ENCODE measurements around the gene NLRC3. TPM values are rescaled to one million over a fixed set of nuclear protein-coding genes. Genes with fewer than 3 reads are reported as not detected.
A peak's percentile ranks its signal among the peaks of the same experiment; 100 is the strongest.
"Not testable (repeated sequence)": the region's sequence is repeated elsewhere in the genome, so short reads cannot be mapped to it uniquely, and the experiment has no call there.

NLRC3 gene
- total and polyA plus RNA-seq, 3 experiments from 2014 or later, result 20.5 to 49.8 (median 21.3) TPM

DNA sequence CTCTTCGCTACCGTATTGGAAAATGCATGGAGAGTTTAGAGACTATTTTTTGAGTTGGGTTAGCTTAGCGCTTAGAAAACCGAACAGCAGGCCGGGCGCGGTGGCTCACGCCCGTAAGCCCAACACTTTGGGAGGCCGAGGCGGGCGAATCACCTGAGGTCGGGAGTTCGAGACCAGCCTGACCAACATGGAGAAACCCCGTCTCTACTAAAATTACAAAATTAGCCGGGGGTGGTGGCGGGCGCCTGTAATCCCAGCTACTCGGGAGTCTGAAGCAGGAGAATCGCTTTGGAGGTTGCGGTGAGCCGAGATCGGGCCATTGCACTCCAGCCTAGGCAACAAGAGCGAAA is 75.8 kb downstream of the NLRC3 start:
- H3K9me3 Mint-ChIP-seq, result not testable (repeated sequence)
- POLR2A ChIA-PET, result interaction anchor here (1.6 to 2.4 kb wide), 2 partner anchors 8 to 44 kb away, joined by 3 to 12 read pairs; no protein-coding TSS in a partner anchor

GRCh38 chr16:3498988-3499387 is 78.2 kb downstream of the NLRC3 start:
- Histone ChIP-seq H3K27ac (ENCODE audit: low read depth, low read length) (no peak overlapping the region), H3K27me3 (ENCODE audit: insufficient read depth, low read length, poor library complexity, severe bottlenecking) (no peaks in the 10 kb centered on the region), H3K36me3 (ENCODE audit: insufficient read depth, low read length) (no peaks in the 10 kb centered on the region), H3K9me3 (ENCODE audit: low read length) (no peaks in the 10 kb centered on the region), H3K4me1 (ENCODE audit: insufficient read depth, low read length) (peaks cover 32% of the 10 kb centered on the region), H3K4me3 (ENCODE audit: low read length) (no peak overlapping the region)
- Mint-ChIP-seq H3K4me3 (peak overlapping the region in 2 of 7 donors; percentile 23 to 77), H3K27ac (peak overlapping the region in 2 of 8 donors; percentile 66 to 94), H3K9me3 (no peaks in the 10 kb centered on the region), H3K36me3 (peaks cover 0 to 7% (median 0%) of the 10 kb centered on the region in 3 donors), H3K27me3 (no peaks in the 10 kb centered on the region), H3K4me1 (peaks cover 38 to 42% (median 42%) of the 10 kb centered on the region in 3 donors)
- ChIA-PET POLR2A (interaction anchor here (0.6 to 2.4 kb wide), 3 partner anchors 10 to 217 kb away, joined by 3 to 12 read pairs (median 3); no protein-coding TSS in a partner anchor), CTCF (interaction anchor here (1.0 kb wide), 1 partner anchor 369 kb away, joined by 3 read pairs; no protein-coding TSS in a partner anchor)
- peak in 1 of 5 donors; percentile 37 for DNase-seq

More for the DNA sequence above, 75.8 kb downstream of the NLRC3 start:
- H3K4me3 ChIP-seq (ENCODE audit: low read length), result peak overlapping the region; percentile 93
- H3K9me3 ChIP-seq (ENCODE audit: low read length); H3K27me3 Mint-ChIP-seq; DNase-seq; H3K27me3 ChIP-seq (ENCODE audit: insufficient read depth, low read length, poor library complexity, severe bottlenecking); H3K36me3 ChIP-seq (ENCODE audit: insufficient read depth, low read length): not testable (repeated sequence)
- peaks cover 43% of the 10 kb centered on the region for H3K4me1 ChIP-seq (ENCODE audit: insufficient read depth, low read length)
- Mint-ChIP-seq H3K4me3 (peak overlapping the region; percentile 84 to 94 (median 90)), H3K27ac (peak overlapping the region; percentile 82 to 94 (median 90)), H3K36me3 (peaks cover 4 to 24% (median 8%) of the 10 kb centered on the region in 3 donors), H3K4me1 (peaks cover 46 to 63% (median 62%) of the 10 kb centered on the region in 3 donors)
- CTCF ChIA-PET, result interaction anchor here (0.9 to 1.9 kb wide), 4 partner anchors 8 to 234 kb away, joined by 3 to 7 read pairs (median 5); partner anchors contain the start of gene ZNF174
- H3K27ac ChIP-seq (ENCODE audit: low read depth, low read length), result peak overlapping the region; percentile 81

DNA sequence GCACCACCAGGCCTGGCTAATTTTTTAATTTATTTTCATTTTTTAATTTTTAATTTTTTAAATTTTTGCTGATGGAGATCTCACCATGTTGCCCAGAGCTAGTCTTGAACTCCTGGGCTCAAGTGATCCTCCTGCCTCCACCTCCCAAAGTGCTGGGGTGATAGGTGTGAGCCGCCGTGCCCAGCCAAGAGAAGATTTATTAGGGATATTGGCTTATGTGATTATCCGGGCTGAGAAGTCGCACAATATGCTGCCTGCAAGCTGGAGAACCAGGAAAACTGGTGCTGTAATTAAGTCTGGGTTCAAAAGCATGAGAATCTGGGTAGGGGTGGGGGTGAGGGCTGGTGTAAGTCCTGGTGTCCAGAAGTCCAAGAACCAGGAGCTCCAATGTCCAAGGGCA is 79.4 kb downstream of the NLRC3 start:
- peak in 1 of 5 donors; percentile 22 for DNase-seq
- Mint-ChIP-seq H3K4me3 (no peak overlapping the region), H3K36me3 (peaks cover 0 to 7% (median 0%) of the 10 kb centered on the region in 3 donors), H3K4me1 (peaks cover 29 to 32% (median 31%) of the 10 kb centered on the region in 3 donors), H3K27me3 (no peaks in the 10 kb centered on the region), H3K27ac (peak overlapping the region in 4 of 8 donors; percentile 36 to 94 (median 78)), H3K9me3 (no peaks in the 10 kb centered on the region)
- H3K4me1 ChIP-seq (ENCODE audit: insufficient read depth, low read length), result peaks cover 21% of the 10 kb centered on the region
- no peaks in the 10 kb centered on the region for H3K36me3 ChIP-seq (ENCODE audit: insufficient read depth, low read length)
- H3K27me3 ChIP-seq (ENCODE audit: insufficient read depth, low read length, poor library complexity, severe bottlenecking), result no peaks in the 10 kb centered on the region
- H3K4me3 ChIP-seq (ENCODE audit: low read length), result no peak overlapping the region
- POLR2A ChIA-PET, result no interaction called here
- H3K9me3 ChIP-seq (ENCODE audit: low read length), result no peaks in the 10 kb centered on the region
- H3K27ac ChIP-seq (ENCODE audit: low read depth, low read length), result no peak overlapping the region
- CTCF ChIA-PET, result no interaction called here

GRCh38 chr16:3496386-3496785 is 80.8 kb downstream of the NLRC3 start:
- peak in 1 of 5 donors; percentile 33 for DNase-seq
- Histone ChIP-seq H3K4me3 (ENCODE audit: low read length) (no peak overlapping the region), H3K27ac (ENCODE audit: low read depth, low read length) (no peak overlapping the region), H3K36me3 (ENCODE audit: insufficient read depth, low read length) (no peaks in the 10 kb centered on the region), H3K9me3 (ENCODE audit: low read length) (no peaks in the 10 kb centered on the region), H3K27me3 (ENCODE audit: insufficient read depth, low read length, poor library complexity, severe bottlenecking) (no peaks in the 10 kb centered on the region), H3K4me1 (ENCODE audit: insufficient read depth, low read length) (peaks cover 7% of the 10 kb centered on the region)
- Mint-ChIP-seq H3K27me3 (no peaks in the 10 kb centered on the region), H3K4me1 (peaks cover 18 to 20% (median 20%) of the 10 kb centered on the region in 3 donors), H3K27ac (no peak overlapping the region), H3K9me3 (no peaks in the 10 kb centered on the region), H3K36me3 (peaks cover 0 to 7% (median 0%) of the 10 kb centered on the region in 3 donors), H3K4me3 (no peak overlapping the region)
- POLR2A ChIA-PET, result no interaction called here
- CTCF ChIA-PET, result no interaction called here

- H3K4me3 Mint-ChIP-seq, result no peak within 1 kb of the TSS
- H3K4me3 ChIP-seq (ENCODE audit: low read length), result no peak within 1 kb of the TSS
- peak within 1 kb of the TSS in 3 of 8 donors; percentile 3 to 65 (median 54) for H3K27ac Mint-ChIP-seq
- no peaks in the 10 kb centered on the region for H3K9me3 ChIP-seq (ENCODE audit: low read length)
- no peaks in the 10 kb centered on the region for H3K36me3 ChIP-seq (ENCODE audit: insufficient read depth, low read length)
- H3K4me1 Mint-ChIP-seq, result peaks cover 8 to 12% (median 11%) of the 10 kb centered on the region in 3 donors
- POLR2A ChIA-PET, result no interaction called here
- H3K27me3 ChIP-seq (ENCODE audit: insufficient read depth, low read length, poor library complexity, severe bottlenecking), result no peaks in the 10 kb centered on the region
- peak in 1 of 5 donors; percentile 36 for DNase-seq
- H3K9me3 Mint-ChIP-seq, result no peaks in the 10 kb centered on the region
- H3K36me3 Mint-ChIP-seq, result no peaks in the 10 kb centered on the region
- H3K27me3 Mint-ChIP-seq, result no peaks in the 10 kb centered on the region
- CTCF ChIA-PET, result no interaction called here
- no peak within 1 kb of the TSS for H3K27ac ChIP-seq (ENCODE audit: low read depth, low read length)
- H3K4me1 ChIP-seq (ENCODE audit: insufficient read depth, low read length), result peaks cover under 1% of the 10 kb centered on the region
These were observed 82.0 kb downstream of the NLRC3 start, which contains the start of gene C16orf90 for GRCh38 chr16:3495176-3495575. Gene C16orf90, minus strand, starts transcription at chr16:3495489. Its CDS starts 68 bp downstream, at chr16:3495421.

DNA sequence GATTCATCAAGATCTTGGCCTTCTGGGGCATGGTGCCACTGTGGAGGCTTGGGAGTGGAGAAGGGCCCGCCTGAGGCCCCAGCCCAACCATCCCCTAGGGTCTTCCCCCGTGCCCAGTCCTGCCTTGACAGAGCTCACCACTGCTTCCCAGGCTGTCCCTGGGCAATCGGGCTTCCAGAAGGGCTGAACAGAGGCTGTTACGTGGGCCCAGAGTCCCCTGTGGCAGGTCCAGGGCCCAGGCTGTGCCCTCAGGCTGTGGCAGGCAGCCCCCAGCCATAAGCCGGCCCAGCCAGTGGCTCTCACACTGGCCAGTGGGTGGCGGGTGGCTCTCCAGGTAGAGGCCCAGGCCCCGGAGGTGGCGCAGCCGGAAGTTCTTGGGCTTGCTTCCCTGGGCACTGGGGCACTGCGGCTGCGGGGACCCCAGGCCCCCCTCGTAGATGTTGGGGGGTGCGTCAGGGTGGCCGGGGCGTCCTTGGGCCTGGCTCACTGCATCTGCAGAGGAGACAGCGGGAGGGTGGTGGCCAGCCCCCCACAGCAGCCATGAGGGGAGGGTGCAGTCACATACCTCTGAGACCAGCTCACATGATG is 82.7 kb downstream of the NLRC3 start:
- Mint-ChIP-seq H3K9me3 (no peaks in the 10 kb centered on the region), H3K27ac (peak overlapping the region in 1 of 8 donors; percentile 65), H3K27me3 (no peaks in the 10 kb centered on the region), H3K4me3 (no peak overlapping the region), H3K36me3 (no peaks in the 10 kb centered on the region), H3K4me1 (peaks cover 2 to 6% (median 4%) of the 10 kb centered on the region in 3 donors)
- CTCF ChIA-PET, result no interaction called here
- no peak overlapping the region for H3K4me3 ChIP-seq (ENCODE audit: low read length)
- POLR2A ChIA-PET, result interaction anchor here (0.6 kb wide), 1 partner anchor 385 kb away, joined by 4 read pairs; no protein-coding TSS in a partner anchor
- H3K9me3 ChIP-seq (ENCODE audit: low read length), result no peaks in the 10 kb centered on the region
- DNase-seq, result peak in 1 of 5 donors; percentile 39
- H3K27ac ChIP-seq (ENCODE audit: low read depth, low read length), result no peak overlapping the region
- H3K4me1 ChIP-seq (ENCODE audit: insufficient read depth, low read length), result no peaks in the 10 kb centered on the region
- no peaks in the 10 kb centered on the region for H3K36me3 ChIP-seq (ENCODE audit: insufficient read depth, low read length)
- no peaks in the 10 kb centered on the region for H3K27me3 ChIP-seq (ENCODE audit: insufficient read depth, low read length, poor library complexity, severe bottlenecking)

DNA sequence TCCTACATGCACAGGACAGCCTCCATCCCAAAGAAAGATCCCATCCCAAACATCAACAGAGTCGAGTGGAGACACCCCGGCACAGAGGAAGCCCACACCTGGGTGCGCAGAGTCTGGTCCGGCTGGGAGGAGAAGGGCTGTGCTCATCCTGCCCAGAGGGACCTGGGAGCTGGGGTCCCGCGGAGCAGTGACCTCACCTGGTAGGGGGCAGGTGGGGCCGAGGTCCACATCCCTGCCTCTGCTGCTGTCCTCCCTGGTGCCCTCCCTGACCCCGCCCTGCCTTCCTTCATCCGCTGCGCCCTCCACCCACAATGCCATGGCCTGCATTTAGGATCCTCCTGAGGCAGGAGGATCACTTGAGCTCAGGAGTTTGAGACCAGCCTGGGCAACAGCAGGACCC is 84.8 kb downstream of the NLRC3 start:
- no peaks in the 10 kb centered on the region for H3K4me1 ChIP-seq (ENCODE audit: insufficient read depth, low read length)
- H3K27ac ChIP-seq (ENCODE audit: low read depth, low read length), result no peak overlapping the region
- peaks cover 0 to 3% (median 0%) of the 10 kb centered on the region in 3 donors for H3K36me3 Mint-ChIP-seq
- CTCF ChIA-PET, result interaction anchor here (1.0 kb wide), 1 partner anchor 13 kb away, joined by 3 read pairs; no protein-coding TSS in a partner anchor
- no peaks in the 10 kb centered on the region for H3K36me3 ChIP-seq (ENCODE audit: insufficient read depth, low read length)
- no peaks in the 10 kb centered on the region for H3K9me3 ChIP-seq (ENCODE audit: low read length)
- POLR2A ChIA-PET, result no interaction called here
- DNase-seq, result no peak
- H3K27ac Mint-ChIP-seq, result peak overlapping the region in 1 of 8 donors; percentile 32
- H3K27me3 Mint-ChIP-seq, result no peaks in the 10 kb centered on the region
- H3K4me1 Mint-ChIP-seq, result peaks cover 0 to 5% (median 2%) of the 10 kb centered on the region in 3 donors
- no peak overlapping the region for H3K4me3 ChIP-seq (ENCODE audit: low read length)
- H3K9me3 Mint-ChIP-seq, result no peaks in the 10 kb centered on the region
- H3K4me3 Mint-ChIP-seq, result no peak overlapping the region
- H3K27me3 ChIP-seq (ENCODE audit: insufficient read depth, low read length, poor library complexity, severe bottlenecking), result no peaks in the 10 kb centered on the region

Data from CD8-positive, alpha-beta memory T cell (primary cell).